ENCODE data around the gene CNTRL. TPM values are rescaled to one million over a fixed set of nuclear protein-coding genes. Genes with fewer than 3 reads are reported as not detected.
"Not testable (repeated sequence)": the region's sequence is repeated elsewhere in the genome, so short reads cannot be mapped to it uniquely, and the experiment has no call there.

Gene CNTRL
- total RNA-seq, 1 experiment from 2014 or later: 31.3 TPM

- DNase-seq (ENCODE audit: low spot score): no peak
Observed at GRCh38 chr9:121178676-121179372, 104.1 kb downstream of the CNTRL start.

- not testable (repeated sequence) for DNase-seq (ENCODE audit: low spot score)
Observed at GRCh38 chr9:121179373-121179721, 104.6 kb downstream of the CNTRL start.

GRCh38 chr9:121179930-121180681 is 105.4 kb downstream of the CNTRL start:
- DNase-seq (ENCODE audit: low spot score): no peak

- DNase-seq (ENCODE audit: low spot score): no peak
Observed at GRCh38 chr9:121182101-121182836, 107.5 kb downstream of the CNTRL start.

- no peak for DNase-seq (ENCODE audit: low spot score)
Observed at GRCh38 chr9:121182989-121183388, 108.2 kb downstream of the CNTRL start.

- no peak for DNase-seq (ENCODE audit: low spot score)
Observed at GRCh38 chr9:121183666-121184423, 109.1 kb downstream of the CNTRL start.

GRCh38 chr9:121184463-121184862 is 109.7 kb downstream of the CNTRL start:
- no peak for DNase-seq (ENCODE audit: low spot score)

- no peak for DNase-seq (ENCODE audit: low spot score)
Observed at GRCh38 chr9:121185178-121185745, 110.5 kb downstream of the CNTRL start.

- no peak for DNase-seq (ENCODE audit: low spot score)
Observed at GRCh38 chr9:121185774-121186403, 111.1 kb downstream of the CNTRL start.

GRCh38 chr9:121187636-121188305 is 113.0 kb downstream of the CNTRL start:
- no peak for DNase-seq (ENCODE audit: low spot score)

GRCh38 chr9:121189006-121189405 is 114.3 kb downstream of the CNTRL start:
- DNase-seq (ENCODE audit: low spot score): no peak

GRCh38 chr9:121189660-121190059 is 114.9 kb downstream of the CNTRL start:
- DNase-seq (ENCODE audit: low spot score): no peak

GRCh38 chr9:121191235-121191634 is 116.5 kb downstream of the CNTRL start:
- DNase-seq (ENCODE audit: low spot score): no peak

- no peak for DNase-seq (ENCODE audit: low spot score)
Observed at GRCh38 chr9:121192518-121192917, 117.8 kb downstream of the CNTRL start.

GRCh38 chr9:121192959-121193640 is 118.3 kb downstream of the CNTRL start:
- no peak for DNase-seq (ENCODE audit: low spot score)

- DNase-seq (ENCODE audit: low spot score): no peak
Observed at GRCh38 chr9:121194730-121195129, 120.0 kb downstream of the CNTRL start.

- no peak for DNase-seq (ENCODE audit: low spot score)
Observed at GRCh38 chr9:121196389-121196788, 121.6 kb downstream of the CNTRL start.

- DNase-seq (ENCODE audit: low spot score): no peak
Observed at GRCh38 chr9:121197132-121197531, 122.4 kb downstream of the CNTRL start.

GRCh38 chr9:121198512-121199042 is 123.8 kb downstream of the CNTRL start:
- DNase-seq (ENCODE audit: low spot score): no peak

GRCh38 chr9:121199921-121200320 is 125.2 kb downstream of the CNTRL start:
- no peak for DNase-seq (ENCODE audit: low spot score)

All from A172 (cell line).